GM18868 (cell line): ENCODE measurements around the gene BZW1.

ENCODE experiments used
- ATAC-seq: cut with Tn5 transposase; IDR thresholded peaks from one replicate; pipeline ENCODE4 v1.9.1; 2021; ENCODE audit warnings: mild to moderate bottlenecking, moderate library complexity; ENCODE audit not compliant: unreplicated experiment

Gene BZW1

DNA sequence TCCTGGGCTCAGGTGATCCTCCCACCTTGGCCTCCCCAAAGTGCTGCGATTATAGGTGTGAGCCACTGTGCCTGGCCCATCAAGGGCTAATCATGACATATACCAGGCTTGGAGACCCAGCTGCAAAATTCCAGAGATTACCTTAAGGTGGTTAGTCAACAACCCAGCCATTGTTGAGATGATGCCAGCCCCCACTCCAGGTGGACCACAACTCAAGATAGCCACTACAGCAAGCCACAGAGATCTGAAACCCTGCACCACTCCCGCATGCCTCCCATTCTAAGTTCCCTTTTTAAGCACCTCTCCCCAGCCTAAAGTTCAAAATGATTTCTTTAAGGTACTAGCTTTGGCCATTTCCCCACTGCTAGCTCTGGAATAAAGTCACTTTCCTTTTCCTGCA is 57.3 kb downstream of the BZW1 start:
- no peak for ATAC-seq

DNA sequence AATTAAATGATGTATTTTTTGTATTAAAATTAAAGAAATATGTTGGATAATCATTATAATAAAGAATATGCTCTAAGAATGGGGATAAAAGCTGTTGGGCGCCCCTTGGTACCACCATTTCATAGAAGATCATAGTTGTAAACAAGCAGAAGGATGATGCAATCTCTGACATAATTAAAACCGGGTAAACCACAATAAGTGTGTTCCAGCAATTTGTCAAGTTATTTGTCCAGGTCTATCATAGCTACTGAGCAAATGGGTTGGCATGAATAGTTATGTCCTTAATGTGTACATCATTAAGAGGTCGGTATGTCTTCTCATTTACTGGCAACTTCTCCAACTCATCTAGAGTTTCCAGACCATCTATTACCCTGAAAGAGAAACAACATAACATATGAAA is 59.4 kb downstream of the BZW1 start:
- no peak for ATAC-seq

DNA sequence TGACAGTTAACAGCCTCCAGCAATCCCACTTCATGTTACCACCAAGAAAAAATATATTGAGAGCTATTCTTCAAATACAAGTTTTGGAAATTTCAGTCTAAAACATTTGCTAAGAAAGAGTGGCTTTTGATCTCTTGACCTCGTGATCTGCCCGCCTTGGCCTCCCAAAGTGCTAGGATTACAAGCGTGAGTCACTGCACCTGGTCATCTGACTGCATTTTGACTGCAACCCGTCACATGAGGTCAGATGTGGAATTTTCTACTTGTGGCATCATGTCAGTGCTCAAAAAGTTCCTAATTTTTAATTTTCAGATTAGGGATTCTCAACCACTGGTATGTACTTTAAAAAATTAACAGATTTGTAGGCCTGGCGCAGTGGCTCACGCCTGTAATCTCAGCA is 61.9 kb downstream of the BZW1 start:
- ATAC-seq, result no peak
